HepG2 (cell line): ENCODE results near the gene MAVS. TPM values are rescaled to one million over a fixed set of nuclear protein-coding genes. Genes with fewer than 3 reads are reported as not detected.

Experiments used
- CREB1 ChIP-seq, 2 experiments: fragments of 450-650 bp in 1 of 2; IDR thresholded peaks; 2 replicates each; pipeline ENCODE4 v1.6.1; 2016 to 2017; ENCODE audit warnings: control low read depth in 1 of 2, mild to moderate bottlenecking in 1 of 2, missing compliant biosample characterization in 1 of 2, missing genetic modification characterization in 1 of 2
- ERF ChIP-seq: IDR thresholded peaks from 2 replicates; pipeline ENCODE4 v1.6.1; 2018; ENCODE audit warnings: missing biosample characterization, missing genetic modification reagents
- MAF1 ChIP-seq: sonication (generic); formaldehyde crosslinking; IDR thresholded peaks from 2 replicates; pipeline ENCODE4 v1.5.0; 2020; ENCODE audit warnings: missing genetic modification reagents, borderline replicate concordance
- MAZ ChIP-seq, 2 experiments: sonication (generic) in 1 of 2; formaldehyde crosslinking in 1 of 2; IDR thresholded peaks; 2 replicates each; pipeline versions ENCODE4 v1.5.0 to v1.6.1; 2012 to 2020; ENCODE audit warnings: low read depth in 2 of 2, mild to moderate bottlenecking in 2 of 2, borderline replicate concordance in 1 of 2, improper control_type of control experiment in 1 of 2, low read length in 1 of 2, missing genetic modification reagents in 1 of 2, moderate library complexity in 1 of 2
- NCOA2 ChIP-seq: sonication (generic); formaldehyde crosslinking; IDR thresholded peaks from 2 replicates; pipeline ENCODE4 v1.8.0; 2022; ENCODE audit warnings: inconsistent platforms
- RAD21 ChIP-seq: fragments of 450-650 bp; formaldehyde crosslinking; IDR thresholded peaks from 2 replicates; pipeline ENCODE4 v1.5.0; 2020; ENCODE audit warnings: mild to moderate bottlenecking
- RELA ChIP-seq: sonication (generic); formaldehyde crosslinking; IDR thresholded peaks from 2 replicates; pipeline ENCODE4 v1.4.0; 2020; ENCODE audit warnings: missing genetic modification reagents
- RFX1 ChIP-seq: fragments of 450-650 bp; IDR thresholded peaks from 2 replicates; pipeline ENCODE4 v1.6.1; 2017
- SATB2 ChIP-seq: sonication (generic); formaldehyde crosslinking; IDR thresholded peaks from 2 replicates; pipeline ENCODE4 v1.5.0; 2020; ENCODE audit warnings: missing genetic modification reagents
- SMYD3 ChIP-seq: sonication (generic); formaldehyde crosslinking; IDR thresholded peaks from 2 replicates; pipeline ENCODE4 v1.8.1; 2023; ENCODE audit warnings: mild to moderate bottlenecking, missing genetic modification reagents
- SP4 ChIP-seq: sonication (generic); formaldehyde crosslinking; IDR thresholded peaks from 2 replicates; pipeline ENCODE4 v1.8.1; 2023; ENCODE audit warnings: mild to moderate bottlenecking, missing genetic modification reagents
- SRSF1 ChIP-seq: fragments of 200-400 bp; formaldehyde crosslinking; optimal IDR thresholded peaks from 2 replicates; pipeline ENCODE3; 2017; ENCODE audit warnings: mild to moderate bottlenecking, low read depth, low read length, moderate library complexity
- ZC3H4 ChIP-seq: sonication (generic); formaldehyde crosslinking; IDR thresholded peaks from 2 replicates; pipeline ENCODE4 v1.4.0; 2020; ENCODE audit warnings: missing genetic modification reagents, borderline replicate concordance
- ZFYVE20 ChIP-seq: sonication (generic); formaldehyde crosslinking; IDR thresholded peaks from 2 replicates; pipeline ENCODE4 v1.8.0; 2023; ENCODE audit warnings: low read depth, mild to moderate bottlenecking, moderate library complexity, missing genetic modification reagents, borderline replicate concordance
- ZNF34 ChIP-seq: sonication (generic); formaldehyde crosslinking; IDR thresholded peaks from 2 replicates; pipeline ENCODE4 v1.4.0; 2020; ENCODE audit warnings: mild to moderate bottlenecking, missing genetic modification reagents, borderline replicate concordance
- ZNF788 ChIP-seq: sonication (generic); formaldehyde crosslinking; IDR thresholded peaks from 2 replicates; pipeline ENCODE4 v1.5.0; 2020; ENCODE audit warnings: mild to moderate bottlenecking, missing genetic modification reagents, borderline replicate concordance
- polyA plus RNA-seq, 8 experiments: library from polyadenylated mRNA; depleted of rRNA in 3 of 8; stranded (reverse) in 7 of 8; unstranded in 1 of 8; fragments of >200 nt; fragmentation: Illumina TruSeq in 4 of 8; extraction: Trizol in 4 of 8; gene quantifications; 2 replicates each; pipeline versions ENCODE4 v1.2.1 to v1.2.3, GENCODE V29; 2011 to 2016; ENCODE audit warnings: low read depth in 4 of 8, missing spikeins in 1 of 8, mixed read lengths in 1 of 8; ENCODE audit not compliant: insufficient read depth in 1 of 8
- total RNA-seq, 5 experiments: library from RNA; depleted of rRNA; stranded (reverse); fragments of >200 nt; fragmentation: Illumina TruSeq; extraction: Trizol; gene quantifications; 2 replicates each; pipeline ENCODE4 v1.2.3, GENCODE V29; 2016; ENCODE audit warnings: low read depth in 1 of 5
- TF ChIP-seq, protein P1 (sequence below): IDR thresholded peaks from 2 replicates; pipeline ENCODE4 v1.6.1; 2016
- TF ChIP-seq, protein P2 (sequence below): sonication (generic); formaldehyde crosslinking; IDR thresholded peaks from 2 replicates; pipeline ENCODE4 v1.4.0; 2020; ENCODE audit warnings: missing genetic modification reagents
- TF ChIP-seq, protein P3 (sequence below): sonication (generic); formaldehyde crosslinking; IDR thresholded peaks from 2 replicates; pipeline ENCODE4 v1.4.0; 2020; ENCODE audit warnings: mild to moderate bottlenecking, missing genetic modification reagents
- TF ChIP-seq, protein P4 (sequence below): IDR thresholded peaks from 2 replicates; pipeline ENCODE4 v1.6.1; 2012; ENCODE audit warnings: low read depth, low read length, improper control_type of control experiment

Gene MAVS
- total and polyA plus RNA-seq, 2 of the 13 experiments (the other 11 are each of a cell fraction or from before 2014, with no cell fraction given), result 27.3 to 36.6 TPM

DNA sequence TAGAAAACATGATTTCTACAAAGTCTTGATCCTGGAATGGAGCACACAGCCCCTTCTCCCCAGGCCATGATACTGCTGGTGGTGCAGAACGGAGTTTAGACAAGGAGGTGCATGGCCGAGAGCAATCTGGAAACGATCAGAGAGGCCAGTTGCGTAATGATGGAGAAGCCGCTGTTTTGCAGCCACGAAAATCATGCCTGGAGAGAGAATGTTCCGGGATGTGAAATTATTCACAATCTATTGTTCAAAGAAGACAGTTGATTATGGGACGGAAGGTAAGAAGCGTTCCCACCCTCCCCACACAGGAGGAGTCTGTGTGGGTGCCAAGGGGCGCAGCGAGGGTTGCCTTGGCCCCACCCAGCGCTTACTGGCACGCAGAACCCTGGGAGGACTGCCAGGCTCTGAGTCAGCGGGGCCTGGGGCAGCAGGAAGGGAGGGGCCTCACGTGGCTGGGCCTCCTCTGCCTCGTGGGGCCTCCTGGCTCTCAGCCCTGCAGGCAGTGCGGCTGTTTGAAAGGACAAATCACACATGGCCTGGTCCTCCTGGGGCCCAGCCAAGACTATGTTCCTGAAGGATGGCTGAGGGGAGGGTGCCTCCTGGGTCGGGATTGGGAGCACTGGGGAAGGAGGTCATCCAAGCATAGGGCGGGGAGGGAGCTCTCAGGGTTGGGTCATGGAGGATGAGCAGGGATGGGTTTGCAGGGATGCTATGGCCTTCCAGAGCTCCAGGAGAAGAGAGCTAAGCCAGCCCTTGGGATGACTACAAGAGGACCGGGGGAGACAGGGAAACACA, 35.0 kb upstream of the MAVS start (continued):
- TF ChIP-seq ZFYVE20 (CRISPR knock-in tag), result no peak
- TF ChIP-seq, protein P1, sequence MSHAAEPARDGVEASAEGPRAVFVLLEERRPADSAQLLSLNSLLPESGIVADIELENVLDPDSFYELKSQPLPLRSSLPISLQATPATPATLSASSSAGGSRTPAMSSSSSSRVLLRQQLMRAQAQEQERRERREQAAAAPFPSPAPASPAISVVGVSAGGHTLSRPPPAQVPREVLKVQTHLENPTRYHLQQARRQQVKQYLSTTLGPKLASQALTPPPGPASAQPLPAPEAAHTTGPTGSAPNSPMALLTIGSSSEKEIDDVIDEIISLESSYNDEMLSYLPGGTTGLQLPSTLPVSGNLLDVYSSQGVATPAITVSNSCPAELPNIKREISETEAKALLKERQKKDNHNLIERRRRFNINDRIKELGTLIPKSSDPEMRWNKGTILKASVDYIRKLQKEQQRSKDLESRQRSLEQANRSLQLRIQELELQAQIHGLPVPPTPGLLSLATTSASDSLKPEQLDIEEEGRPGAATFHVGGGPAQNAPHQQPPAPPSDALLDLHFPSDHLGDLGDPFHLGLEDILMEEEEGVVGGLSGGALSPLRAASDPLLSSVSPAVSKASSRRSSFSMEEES, result peak; percentile 98
- TF ChIP-seq, protein P2, sequence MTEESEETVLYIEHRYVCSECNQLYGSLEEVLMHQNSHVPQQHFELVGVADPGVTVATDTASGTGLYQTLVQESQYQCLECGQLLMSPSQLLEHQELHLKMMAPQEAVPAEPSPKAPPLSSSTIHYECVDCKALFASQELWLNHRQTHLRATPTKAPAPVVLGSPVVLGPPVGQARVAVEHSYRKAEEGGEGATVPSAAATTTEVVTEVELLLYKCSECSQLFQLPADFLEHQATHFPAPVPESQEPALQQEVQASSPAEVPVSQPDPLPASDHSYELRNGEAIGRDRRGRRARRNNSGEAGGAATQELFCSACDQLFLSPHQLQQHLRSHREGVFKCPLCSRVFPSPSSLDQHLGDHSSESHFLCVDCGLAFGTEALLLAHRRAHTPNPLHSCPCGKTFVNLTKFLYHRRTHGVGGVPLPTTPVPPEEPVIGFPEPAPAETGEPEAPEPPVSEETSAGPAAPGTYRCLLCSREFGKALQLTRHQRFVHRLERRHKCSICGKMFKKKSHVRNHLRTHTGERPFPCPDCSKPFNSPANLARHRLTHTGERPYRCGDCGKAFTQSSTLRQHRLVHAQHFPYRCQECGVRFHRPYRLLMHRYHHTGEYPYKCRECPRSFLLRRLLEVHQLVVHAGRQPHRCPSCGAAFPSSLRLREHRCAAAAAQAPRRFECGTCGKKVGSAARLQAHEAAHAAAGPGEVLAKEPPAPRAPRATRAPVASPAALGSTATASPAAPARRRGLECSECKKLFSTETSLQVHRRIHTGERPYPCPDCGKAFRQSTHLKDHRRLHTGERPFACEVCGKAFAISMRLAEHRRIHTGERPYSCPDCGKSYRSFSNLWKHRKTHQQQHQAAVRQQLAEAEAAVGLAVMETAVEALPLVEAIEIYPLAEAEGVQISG (CRISPR knock-in tag), result peak; percentile 93
- TF ChIP-seq ZNF788 (CRISPR knock-in tag), result peak; percentile 95
- peak; percentile 81; the same call in 1 of the 2 replicates for TF ChIP-seq SP4 (CRISPR knock-in tag)
- no peak for TF ChIP-seq RELA (CRISPR knock-in tag)
- TF ChIP-seq MAF1 (CRISPR knock-in tag), result peak; percentile 89; the same call in 1 of the 2 replicates
- 0 out of 2 replicates have a peak, but pooled peaks have one; percentile 4 for TF ChIP-seq CREB1 (IDR thresholded peaks at IDR 0.05)
- no peak for TF ChIP-seq CREB1 (CRISPR knock-in tag; IDR thresholded peaks at IDR 0.05)
- TF ChIP-seq, protein P3, sequence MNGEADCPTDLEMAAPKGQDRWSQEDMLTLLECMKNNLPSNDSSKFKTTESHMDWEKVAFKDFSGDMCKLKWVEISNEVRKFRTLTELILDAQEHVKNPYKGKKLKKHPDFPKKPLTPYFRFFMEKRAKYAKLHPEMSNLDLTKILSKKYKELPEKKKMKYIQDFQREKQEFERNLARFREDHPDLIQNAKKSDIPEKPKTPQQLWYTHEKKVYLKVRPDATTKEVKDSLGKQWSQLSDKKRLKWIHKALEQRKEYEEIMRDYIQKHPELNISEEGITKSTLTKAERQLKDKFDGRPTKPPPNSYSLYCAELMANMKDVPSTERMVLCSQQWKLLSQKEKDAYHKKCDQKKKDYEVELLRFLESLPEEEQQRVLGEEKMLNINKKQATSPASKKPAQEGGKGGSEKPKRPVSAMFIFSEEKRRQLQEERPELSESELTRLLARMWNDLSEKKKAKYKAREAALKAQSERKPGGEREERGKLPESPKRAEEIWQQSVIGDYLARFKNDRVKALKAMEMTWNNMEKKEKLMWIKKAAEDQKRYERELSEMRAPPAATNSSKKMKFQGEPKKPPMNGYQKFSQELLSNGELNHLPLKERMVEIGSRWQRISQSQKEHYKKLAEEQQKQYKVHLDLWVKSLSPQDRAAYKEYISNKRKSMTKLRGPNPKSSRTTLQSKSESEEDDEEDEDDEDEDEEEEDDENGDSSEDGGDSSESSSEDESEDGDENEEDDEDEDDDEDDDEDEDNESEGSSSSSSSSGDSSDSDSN (CRISPR knock-in tag), result peak; percentile 84
- TF ChIP-seq SATB2, result peak; percentile 98
- TF ChIP-seq, protein P4, sequence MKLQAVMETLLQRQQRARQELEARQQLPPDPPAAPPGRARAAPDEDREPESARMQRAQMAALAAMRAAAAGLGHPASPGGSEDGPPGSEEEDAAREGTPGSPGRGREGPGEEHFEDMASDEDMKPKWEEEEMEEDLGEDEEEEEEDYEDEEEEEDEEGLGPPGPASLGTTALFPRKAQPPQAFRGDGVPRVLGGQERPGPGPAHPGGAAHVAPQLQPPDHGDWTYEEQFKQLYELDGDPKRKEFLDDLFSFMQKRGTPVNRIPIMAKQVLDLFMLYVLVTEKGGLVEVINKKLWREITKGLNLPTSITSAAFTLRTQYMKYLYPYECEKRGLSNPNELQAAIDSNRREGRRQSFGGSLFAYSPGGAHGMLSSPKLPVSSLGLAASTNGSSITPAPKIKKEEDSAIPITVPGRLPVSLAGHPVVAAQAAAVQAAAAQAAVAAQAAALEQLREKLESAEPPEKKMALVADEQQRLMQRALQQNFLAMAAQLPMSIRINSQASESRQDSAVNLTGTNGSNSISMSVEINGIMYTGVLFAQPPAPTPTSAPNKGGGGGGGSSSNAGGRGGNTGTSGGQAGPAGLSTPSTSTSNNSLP, result no peak
- TF ChIP-seq ZC3H4, result no peak
- peak; percentile 29; the same call in 1 of the 2 replicates for TF ChIP-seq RAD21 (CRISPR knock-in tag)
- peak; percentile 99 for TF ChIP-seq ERF
- peak; percentile 84 for TF ChIP-seq NCOA2 (CRISPR knock-in tag)
- peak; percentile 51; the same call in 1 of the 2 replicates for TF ChIP-seq SMYD3 (CRISPR knock-in tag)
- no peak for TF ChIP-seq ZNF34 (CRISPR knock-in tag)
- TF ChIP-seq SRSF1, result peak; percentile 87
- no peak for TF ChIP-seq RFX1
- peak; percentile 92; the same call in 1 of the 2 replicates for TF ChIP-seq MAZ (IDR thresholded peaks at IDR 0.05; ENCODE audit: borderline replicate concordance, low read depth, low read length)
- TF ChIP-seq MAZ (CRISPR knock-in tag; IDR thresholded peaks at IDR 0.05; ENCODE audit: low read depth), result peak; percentile 92
